Mucosa of descending colon (tissue), 3 donors: ENCODE data around the gene DCUN1D4. TPM values are rescaled to one million over a fixed set of nuclear protein-coding genes. Genes with fewer than 3 reads are reported as not detected.

ENCODE experiments used
- ATAC-seq: fragments of 200-7000 bp; cut with Tn5 transposase; one replicate; pipeline ENCODE4 v1.9.1; 2020; ENCODE audit warnings: mild to moderate bottlenecking, moderate library complexity
- DNase-seq, 3 donors: peaks; one replicate each; pipeline ENCODE4 v3.0.0-alpha.2; 2020
- H3K36me3 ChIP-seq: fragments of 200-600 bp; one replicate; pipeline ENCODE4 v1.8.0; 2021; ENCODE audit warnings: low read depth, mild to moderate bottlenecking
- H3K4me1 ChIP-seq: fragments of 200-600 bp; one replicate; pipeline ENCODE4 v1.8.0; 2021; ENCODE audit warnings: low read depth, mild to moderate bottlenecking
- H3K4me3 ChIP-seq: fragments of 200-600 bp; one replicate; pipeline ENCODE4 v1.8.0; 2021; ENCODE audit warnings: mild to moderate bottlenecking
- H3K9me3 ChIP-seq: fragments of 200-600 bp; one replicate; pipeline ENCODE4 v1.8.0; 2021; ENCODE audit warnings: mild to moderate bottlenecking
- intact Hi-C, 2 donors: fragments of 100-400 bp; cut with DNase I in 1 of 2; cut with micrococcal nuclease in 1 of 2; formaldehyde crosslinking; loops; one replicate each; pipeline versions ENCODE4 v1.11.0 to v1.11.1; 2022; cut with DNase I, micrococcal nuclease
- total RNA-seq, 3 donors: library from RNA; stranded (reverse); fragmentation: NEBNext Ultra II Directional in 2 of 3; extraction: Animal tissue kit (Norgen Biotek cat#: 25700) in 2 of 3; gene quantifications; one replicate each; pipeline versions ENCODE4 v1.2.1 to v1.2.4, GENCODE V29; 2021 to 2023
- TF ChIP-seq, protein P1 (sequence below): fragments of 200-600 bp; IDR thresholded peaks from one replicate; pipeline ENCODE4 v1.8.0; 2022; ENCODE audit warnings: antibody characterized with exemption, mild to moderate bottlenecking
- donor health status: DM: no; HTN: no; CAD: no; lungs with moderate emphysema.
- donor health status: DM: no; HTN: no; CAD: no.
- donor health status: DM: no; HTN: yes; CAD: no.

The DCUN1D4 gene
- total RNA-seq, 3 donors from 2014 or later, result 31.1 to 72.4 (median 39.0) TPM

DNA sequence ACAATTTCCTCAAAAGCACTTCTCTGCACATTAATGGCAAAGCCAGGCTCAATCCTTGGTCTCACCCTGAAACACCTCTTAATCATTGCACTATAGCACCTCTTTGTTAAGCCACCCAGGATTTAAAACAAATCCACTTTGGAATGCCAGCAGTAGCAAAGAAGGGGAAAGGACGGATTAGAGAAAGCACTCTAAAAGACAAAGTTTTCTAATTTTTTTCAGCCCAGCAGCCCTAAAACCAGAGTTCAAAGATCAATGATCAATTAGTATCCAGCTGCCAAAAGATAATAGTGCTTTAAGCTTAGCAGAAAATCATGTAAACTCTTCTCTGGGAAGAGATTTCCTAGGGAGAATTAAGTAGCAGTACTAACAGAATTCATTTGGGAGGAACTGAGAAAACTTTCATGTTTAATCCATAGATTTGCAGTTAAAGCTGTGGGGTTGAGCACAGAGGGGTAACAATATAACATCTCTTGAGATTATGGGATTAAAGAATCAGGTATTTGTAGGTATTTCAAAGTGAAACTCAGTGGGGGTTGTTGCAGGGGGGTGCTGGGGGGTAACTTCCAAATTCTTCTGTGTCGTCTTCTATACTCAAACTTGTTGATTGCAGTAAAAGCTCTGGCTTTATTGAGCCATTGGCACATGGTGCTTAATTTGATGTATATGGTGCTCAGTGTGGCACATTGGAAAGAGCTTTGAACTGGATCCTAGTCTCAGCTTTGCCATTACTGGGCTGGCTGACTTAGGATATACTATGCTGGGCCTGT, 115.4 kb downstream of the DCUN1D4 start:
- Histone ChIP-seq H3K4me3 (no peak overlapping the region), H3K36me3 (no peaks in the 10 kb centered on the region), H3K9me3 (no peaks in the 10 kb centered on the region), H3K4me1 (peaks cover 5% of the 10 kb centered on the region)
- no peak for DNase-seq
- no peak for ATAC-seq
- TF ChIP-seq, protein P1, sequence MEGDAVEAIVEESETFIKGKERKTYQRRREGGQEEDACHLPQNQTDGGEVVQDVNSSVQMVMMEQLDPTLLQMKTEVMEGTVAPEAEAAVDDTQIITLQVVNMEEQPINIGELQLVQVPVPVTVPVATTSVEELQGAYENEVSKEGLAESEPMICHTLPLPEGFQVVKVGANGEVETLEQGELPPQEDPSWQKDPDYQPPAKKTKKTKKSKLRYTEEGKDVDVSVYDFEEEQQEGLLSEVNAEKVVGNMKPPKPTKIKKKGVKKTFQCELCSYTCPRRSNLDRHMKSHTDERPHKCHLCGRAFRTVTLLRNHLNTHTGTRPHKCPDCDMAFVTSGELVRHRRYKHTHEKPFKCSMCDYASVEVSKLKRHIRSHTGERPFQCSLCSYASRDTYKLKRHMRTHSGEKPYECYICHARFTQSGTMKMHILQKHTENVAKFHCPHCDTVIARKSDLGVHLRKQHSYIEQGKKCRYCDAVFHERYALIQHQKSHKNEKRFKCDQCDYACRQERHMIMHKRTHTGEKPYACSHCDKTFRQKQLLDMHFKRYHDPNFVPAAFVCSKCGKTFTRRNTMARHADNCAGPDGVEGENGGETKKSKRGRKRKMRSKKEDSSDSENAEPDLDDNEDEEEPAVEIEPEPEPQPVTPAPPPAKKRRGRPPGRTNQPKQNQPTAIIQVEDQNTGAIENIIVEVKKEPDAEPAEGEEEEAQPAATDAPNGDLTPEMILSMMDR, result no peak
- intact Hi-C loops, result no loop called here

DNA sequence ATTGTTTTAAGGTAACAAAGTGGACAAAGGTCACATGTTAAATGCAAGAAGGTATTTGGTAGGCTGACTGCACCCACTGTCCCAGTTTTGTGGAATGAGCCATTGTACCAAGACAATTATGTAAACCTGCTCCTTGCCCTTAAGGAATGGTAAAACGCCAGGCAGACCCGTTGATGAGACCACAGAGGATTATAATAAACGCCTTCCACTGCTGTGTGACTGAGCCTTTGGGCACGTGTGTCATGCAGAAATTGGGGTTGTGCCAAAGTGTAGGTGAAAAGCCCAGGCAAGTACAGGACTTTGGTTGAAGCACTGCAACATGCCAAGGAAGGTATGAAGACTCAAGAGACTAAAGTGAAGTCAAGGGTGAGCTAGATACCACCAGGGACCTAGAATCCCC, 117.5 kb downstream of the DCUN1D4 start:
- ATAC-seq (no peak), DNase-seq (peak in 1 of 3 donors; percentile 9)
- TF ChIP-seq, protein P1, result no peak
- Histone ChIP-seq H3K4me3 (no peak overlapping the region), H3K36me3 (no peaks in the 10 kb centered on the region), H3K9me3 (no peaks in the 10 kb centered on the region), H3K4me1 (peaks cover 9% of the 10 kb centered on the region)
- intact Hi-C loops, result no loop called here

DNA sequence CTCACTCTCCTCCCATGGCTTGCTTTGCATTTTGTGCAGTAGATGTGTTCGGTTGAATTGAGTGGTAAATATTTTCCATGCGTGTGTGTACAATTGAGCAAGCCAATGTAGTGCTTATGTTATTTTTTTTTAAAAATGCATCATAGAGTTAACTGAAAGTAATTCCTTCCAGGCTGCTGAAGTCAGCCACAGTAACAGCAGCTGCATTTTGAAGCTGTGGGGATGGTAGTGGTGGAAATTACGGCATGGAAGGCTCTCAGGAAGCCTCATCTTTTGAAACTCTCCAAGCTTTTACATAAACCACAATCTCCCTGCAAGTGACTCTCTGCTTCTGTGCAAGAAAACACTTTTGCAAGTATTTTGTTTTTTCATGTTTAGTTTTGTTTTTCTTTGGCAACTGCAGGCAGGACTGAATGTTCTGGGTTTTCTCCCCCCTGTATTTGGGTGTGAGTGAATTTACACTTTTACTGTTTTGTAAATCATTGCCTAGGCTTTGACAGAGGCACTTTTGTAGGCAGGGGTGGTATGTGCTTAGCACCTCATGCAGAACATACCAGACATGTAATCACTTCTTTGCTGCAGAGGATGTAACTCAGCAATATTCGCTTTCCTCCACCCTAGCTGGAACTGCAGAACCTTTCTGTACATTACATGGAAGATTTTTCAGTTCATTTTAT, 121.0 kb downstream of the DCUN1D4 start:
- intact Hi-C loops, result no loop called here
- DNase-seq (peak in 1 of 3 donors; percentile 4), ATAC-seq (peak; percentile 62)
- Histone ChIP-seq H3K36me3 (no peaks in the 10 kb centered on the region), H3K4me3 (no peak overlapping the region), H3K4me1 (peaks cover 9% of the 10 kb centered on the region), H3K9me3 (no peaks in the 10 kb centered on the region)
- TF ChIP-seq, protein P1, result no peak

DNA sequence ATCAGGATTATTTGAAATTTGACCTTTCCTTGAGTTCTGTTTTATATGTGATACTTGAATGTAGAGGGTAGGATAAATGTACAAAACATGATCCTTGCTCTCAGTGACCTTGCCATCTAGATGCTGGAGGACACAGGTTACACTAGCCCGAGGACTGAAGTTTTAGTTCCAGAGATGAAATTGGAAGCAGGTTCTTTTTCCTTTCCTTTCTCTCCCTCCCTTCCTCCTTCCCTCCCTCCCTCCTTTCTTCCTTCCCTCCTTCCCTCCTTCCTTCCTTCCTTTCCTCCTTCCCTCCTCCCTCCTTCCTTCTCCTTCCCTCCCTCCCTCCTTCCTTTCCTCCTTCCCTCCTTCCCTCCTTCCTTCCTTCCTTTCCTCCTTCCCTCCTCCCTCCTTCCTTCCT, 122.9 kb downstream of the DCUN1D4 start:
- ATAC-seq (no peak), DNase-seq (no peak)
- intact Hi-C loops, result no loop called here
- no peak overlapping the region for H3K4me3 ChIP-seq
- no peaks in the 10 kb centered on the region for H3K9me3 ChIP-seq
- TF ChIP-seq, protein P1, result no peak
- peaks cover 4% of the 10 kb centered on the region for H3K4me1 ChIP-seq
- no peaks in the 10 kb centered on the region for H3K36me3 ChIP-seq

Other genes starting within 250 kb of the DCUN1D4 start
- gene LRRC66, start 177.2 kb downstream of the DCUN1D4 start, total RNA-seq, result 10 to 100 TPM in 2 of 3 donors, 1 to 10 TPM in 1; 5.4 to 22.6 (median 14.0) TPM
- gene SGCB, start 195.1 kb downstream of the DCUN1D4 start, total RNA-seq, result 10 to 100 TPM; 23.8 to 80.1 (median 24.2) TPM
- 10 to 100 TPM in 1 of 3 donors, 1 to 10 TPM in 2; 8.4 to 15.5 (median 8.7) TPM for gene SPATA18, start 208.2 kb downstream of the DCUN1D4 start, total RNA-seq